Measurements from ENCODE around the gene ICE2.

DNA sequence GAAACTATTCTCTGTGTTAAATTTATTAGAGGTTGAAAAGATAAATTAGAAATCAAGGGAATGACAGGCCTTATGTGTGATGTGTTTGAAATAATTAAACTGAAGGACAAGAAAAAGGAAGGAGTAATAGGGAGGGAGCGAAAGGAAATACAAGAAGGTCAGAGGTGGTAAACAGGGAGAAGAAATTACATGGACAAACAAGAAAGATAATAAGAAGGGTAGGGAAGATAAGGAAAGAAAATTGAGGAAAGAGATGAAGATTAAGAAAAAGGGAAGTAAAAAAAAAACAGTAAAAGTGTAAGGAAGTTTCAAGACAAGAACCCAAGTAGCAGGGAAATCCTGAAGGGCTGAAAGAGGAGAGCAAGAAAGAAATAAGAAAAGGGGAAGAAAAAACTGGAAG is 54.9 kb downstream of the ICE2 start:
- TF ChIP-seq, protein P1, sequence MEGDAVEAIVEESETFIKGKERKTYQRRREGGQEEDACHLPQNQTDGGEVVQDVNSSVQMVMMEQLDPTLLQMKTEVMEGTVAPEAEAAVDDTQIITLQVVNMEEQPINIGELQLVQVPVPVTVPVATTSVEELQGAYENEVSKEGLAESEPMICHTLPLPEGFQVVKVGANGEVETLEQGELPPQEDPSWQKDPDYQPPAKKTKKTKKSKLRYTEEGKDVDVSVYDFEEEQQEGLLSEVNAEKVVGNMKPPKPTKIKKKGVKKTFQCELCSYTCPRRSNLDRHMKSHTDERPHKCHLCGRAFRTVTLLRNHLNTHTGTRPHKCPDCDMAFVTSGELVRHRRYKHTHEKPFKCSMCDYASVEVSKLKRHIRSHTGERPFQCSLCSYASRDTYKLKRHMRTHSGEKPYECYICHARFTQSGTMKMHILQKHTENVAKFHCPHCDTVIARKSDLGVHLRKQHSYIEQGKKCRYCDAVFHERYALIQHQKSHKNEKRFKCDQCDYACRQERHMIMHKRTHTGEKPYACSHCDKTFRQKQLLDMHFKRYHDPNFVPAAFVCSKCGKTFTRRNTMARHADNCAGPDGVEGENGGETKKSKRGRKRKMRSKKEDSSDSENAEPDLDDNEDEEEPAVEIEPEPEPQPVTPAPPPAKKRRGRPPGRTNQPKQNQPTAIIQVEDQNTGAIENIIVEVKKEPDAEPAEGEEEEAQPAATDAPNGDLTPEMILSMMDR (IDR thresholded peaks at IDR 0.05; ENCODE audit: low read depth, low read length): no peak
- TF ChIP-seq EZH2phosphoT487 (IDR thresholded peaks at IDR 0.05; ENCODE audit: low read depth): no peak
